GM12878 (cell line): Measurements from ENCODE around the gene IRF9. TPM values are rescaled to one million over a fixed set of nuclear protein-coding genes. Genes with fewer than 3 reads are reported as not detected.

Experiments
- BRCA1 ChIP-seq: IDR thresholded peaks from 2 replicates; pipeline ENCODE4 v1.6.1; 2011; ENCODE audit warnings: low read depth, low read length, improper control_type of control experiment
- CEBPZ ChIP-seq: fragments of 150-350 bp; IDR thresholded peaks from 2 replicates; pipeline ENCODE4 v1.6.1; 2016; ENCODE audit warnings: low read depth, low read length
- E4F1 ChIP-seq: fragments of 450-650 bp; IDR thresholded peaks from 2 replicates; pipeline ENCODE4 v1.6.1; 2018; ENCODE audit warnings: borderline replicate concordance, mild to moderate bottlenecking; ENCODE audit not compliant: partially characterized antibody
- EGR1 ChIP-seq, 2 experiments: IDR thresholded peaks; 1 replicate in 1 of 2; 2 replicates in 1 of 2; pipeline ENCODE4 v1.6.1; 2011 to 2012; ENCODE audit warnings: low read depth in 2 of 2, low read length in 2 of 2, borderline replicate concordance in 1 of 2, mild to moderate bottlenecking in 1 of 2, moderate library complexity in 1 of 2
- ESRRA ChIP-seq: IDR thresholded peaks from 2 replicates; pipeline ENCODE4 v1.6.1; 2012; ENCODE audit warnings: mild to moderate bottlenecking, low read length, improper control_type of control experiment
- EZH2 ChIP-seq: IDR thresholded peaks from 2 replicates; pipeline ENCODE4 v1.6.1; 2012; ENCODE audit warnings: low read depth, mild to moderate bottlenecking, control low read depth, inconsistent platforms, low read length, borderline replicate concordance; ENCODE audit not compliant: control insufficient read depth
- HDAC6 ChIP-seq: fragments of 200-600 bp; sonication (generic); IDR thresholded peaks from one replicate; pipeline ENCODE4 v1.8.0; 2017; ENCODE audit warnings: antibody characterized with exemption; ENCODE audit not compliant: unreplicated experiment
- HDGF ChIP-seq: fragments of 450-650 bp; IDR thresholded peaks from 2 replicates; pipeline ENCODE4 v1.6.1; 2016; ENCODE audit warnings: antibody characterized with exemption
- IRF4 ChIP-seq: IDR thresholded peaks from 2 replicates; pipeline ENCODE4 v1.6.1; 2011; ENCODE audit warnings: low read depth, low read length
- MTA2 ChIP-seq: fragments of 450-650 bp; IDR thresholded peaks from 2 replicates; pipeline ENCODE4 v1.6.1; 2016; ENCODE audit warnings: low read depth, mild to moderate bottlenecking, moderate library complexity
- MYB ChIP-seq: fragments of 150-350 bp; IDR thresholded peaks from 2 replicates; pipeline ENCODE4 v1.6.1; 2014; ENCODE audit warnings: mild to moderate bottlenecking, low read depth, low read length, borderline replicate concordance
- NR2C2 ChIP-seq: IDR thresholded peaks from 2 replicates; pipeline ENCODE4 v1.6.1; 2011; ENCODE audit warnings: borderline replicate concordance, low read depth; ENCODE audit not compliant: control insufficient read depth, insufficient read length
- NRF1 ChIP-seq: conservative IDR thresholded peaks from 2 replicates; pipeline ENCODE4 v1.6.1; 2011; ENCODE audit warnings: mild to moderate bottlenecking, low read depth, low read length, improper control_type of control experiment
- SP1 ChIP-seq: IDR thresholded peaks from one replicate; pipeline ENCODE4 v1.6.1; 2011; ENCODE audit warnings: low read depth, low read length
- SREBF2 ChIP-seq: IDR thresholded peaks from 2 replicates; pipeline ENCODE4 v1.6.1; 2012; ENCODE audit warnings: mild to moderate bottlenecking, low read length
- SUPT20H ChIP-seq: IDR thresholded peaks from 2 replicates; pipeline ENCODE4 v1.6.1; 2011; ENCODE audit warnings: low read depth, mild to moderate bottlenecking, low read length, moderate library complexity, borderline replicate concordance; ENCODE audit not compliant: control insufficient read depth
- ZNF217 ChIP-seq: fragments of 450-650 bp; IDR thresholded peaks from 2 replicates; pipeline ENCODE4 v1.6.1; 2017; ENCODE audit warnings: antibody characterized with exemption, mild to moderate bottlenecking
- polyA plus RNA-seq, 11 experiments: library from polyadenylated mRNA; depleted of rRNA in 4 of 11; unstranded in 6 of 11; stranded (reverse) in 5 of 11; fragments of >200 nt; fragmentation: Nextera tagmentation in 4 of 11; fragmentation: Illumina TruSeq in 1 of 11; extraction: Ambion mirVana in 4 of 11; extraction: Trizol in 1 of 11; gene quantifications; 1 replicate in 1 of 11; 2 replicates in 10 of 11; pipeline versions ENCODE4 v1.2.1 to v1.2.3, GENCODE V29; 2011 to 2016; ENCODE audit warnings: inconsistent platforms in 2 of 11, missing spikeins in 2 of 11, low read depth in 1 of 11
- total RNA-seq, 4 experiments: library from RNA; depleted of rRNA in 3 of 4; stranded (reverse); fragments of >200 nt in 3 of 4; fragmentation: Illumina TruSeq in 1 of 4; extraction: Trizol in 1 of 4; gene quantifications; 2 replicates each; pipeline versions ENCODE4 v1.2.1 to v1.2.3, GENCODE V29; 2013 to 2021

The IRF9 gene
- total and polyA plus RNA-seq, 10 of the 15 experiments (the other 5 are each of a cell fraction or from before 2014, with no cell fraction given): 47.6 to 234 (median 148) TPM

- TF ChIP-seq CEBPZ (no peak), EGR1 (IDR thresholded peaks at IDR 0.05; ENCODE audit: borderline replicate concordance in 1 of 2, low read depth in 2 of 2, low read length in 2 of 2) (no peak), SREBF2 (no peak), SP1 (no peak), EZH2 (no peak), ZNF217 (no peak), MYB (no peak), NR2C2 (no peak), HDAC6 (no peak), MTA2 (no peak), NRF1 (no peak), SUPT20H (no peak), E4F1 (no peak), BRCA1 (no peak), IRF4 (no peak), HDGF (no peak), ESRRA (no peak)
Observed at GRCh38 chr14:24145219-24145618, 15.8 kb upstream of the IRF9 start (continued).
